ENCODE data around the gene OSBPL3.

- no peak for TF ChIP-seq MAX (IDR thresholded peaks at IDR 0.05)
- no peak for TF ChIP-seq TAF1 (IDR thresholded peaks at IDR 0.05; ENCODE audit: low read depth)
- TF ChIP-seq CREB1 (IDR thresholded peaks at IDR 0.05; ENCODE audit: low read depth) = no peak
- no peak for TF ChIP-seq EP300 (IDR thresholded peaks at IDR 0.05; ENCODE audit: borderline replicate concordance)
- no peak for TF ChIP-seq ZBTB7A (IDR thresholded peaks at IDR 0.05; ENCODE audit: low read depth)
- no peak for TF ChIP-seq NFIC (IDR thresholded peaks at IDR 0.05)
These were observed 153.3 kb downstream of the OSBPL3 start for GRCh38 chr7:24826662-24827020.
